K562 (cell line): ENCODE measurements around the gene CALCB. TPM values are rescaled to one million over a fixed set of nuclear protein-coding genes. Genes with fewer than 3 reads are reported as not detected.

Source experiments
- ATAC-seq: fragments of 200-7000 bp; cut with Tn5 transposase; 3 replicates; pipeline ENCODE4 v1.9.1; 2020; ENCODE audit warnings: moderate library complexity
- BruUV-seq: library from RNA; stranded (reverse); fragments of 400-500 nt; replicated peaks from 2 replicates; lab custom pipeline; 2021; lab: Mats Ljungman, UMichigan
- CTCF ChIA-PET: fragments of 300-600 bp; formaldehyde crosslinking; extraction: SDS; loops from one replicate; lab custom pipeline; 2021; ENCODE audit warnings: low intra/inter-chr PET ratio; lab: Yijun Ruan, JAX
- POLR2A ChIA-PET: fragments of 300-600, 350-650 bp; sonication (Branson Sonifier 250); formaldehyde crosslinking; extraction: SDS; loops from one replicate; lab custom pipeline; 2021; ENCODE audit warnings: antibody characterized with exemption, inconsistent platforms; lab: Yijun Ruan, JAX
- DNase-seq, 4 experiments: peaks; one replicate each; pipeline versions ENCODE4 v3.0.0 to v3.0.0-alpha.2; 2011 to 2018; ENCODE audit warnings: low spot score in 3 of 4, mixed read lengths in 3 of 4; ENCODE audit errors: extremely low read depth in 1 of 4
- FAIRE-seq: peaks from 2 replicates; lab custom pipeline; 2011; peaks lifted over from hg19 to GRCh38; lab: Jason Lieb, UNC
- H2AFZ ChIP-seq: 2 replicates; pipeline ENCODE4 v1.6.0; 2011; ENCODE audit warnings: low read depth, low read length, control low read depth, inconsistent platforms
- H3K27ac ChIP-seq: fragments of 200-600 bp; 3 replicates; pipeline ENCODE4 v1.8.0; 2011; ENCODE audit warnings: low read depth, mild to moderate bottlenecking, control low read depth, inconsistent platforms, low read length, moderate library complexity, mixed read lengths; ENCODE audit errors: extremely low read depth
- H3K27me3 ChIP-seq, 2 experiments: fragments of 300-600 bp in 1 of 2; 2 replicates in 1 of 2; 3 replicates in 1 of 2; pipeline versions ENCODE4 v1.6.0 to v1.8.0; 2011; ENCODE audit warnings: inconsistent platforms in 2 of 2, low read length in 2 of 2, mild to moderate bottlenecking in 1 of 2, mixed read lengths in 1 of 2, moderate library complexity in 1 of 2; ENCODE audit not compliant: control insufficient read depth in 2 of 2, insufficient read depth in 2 of 2
- H3K36me3 ChIP-seq: fragments of 300-600 bp; 3 replicates; pipeline ENCODE4 v1.8.0; 2011; ENCODE audit warnings: mild to moderate bottlenecking, low read length, inconsistent platforms; ENCODE audit not compliant: control insufficient read depth, insufficient read depth
- H3K4me1 ChIP-seq, 2 experiments: fragments of 200-600 bp in 1 of 2; replicated peaks in 1 of 2; 2 replicates in 1 of 2; 3 replicates in 1 of 2; pipeline versions ENCODE4 v1.5.1 to v1.8.0; 2011; ENCODE audit warnings: inconsistent platforms in 2 of 2, low read length in 2 of 2, mild to moderate bottlenecking in 1 of 2, mixed read lengths in 1 of 2, moderate library complexity in 1 of 2; ENCODE audit not compliant: control insufficient read depth in 2 of 2, insufficient read depth in 2 of 2
- H3K4me2 ChIP-seq: 2 replicates; pipeline ENCODE4 v1.6.1; 2011; ENCODE audit warnings: low read length, control low read depth, inconsistent platforms, mixed read lengths; ENCODE audit not compliant: insufficient read depth
- H3K4me3 ChIP-seq: fragments of 200-600 bp; sonication (generic), shearing (Covaris generic); 2 replicates; pipeline ENCODE4 v1.5.1; 2016; ENCODE audit warnings: control low read depth, inconsistent platforms
- H3K79me2 ChIP-seq: fragments of 200-600 bp; 3 replicates; pipeline ENCODE4 v1.8.0; 2011; ENCODE audit warnings: low read length, inconsistent platforms; ENCODE audit not compliant: control insufficient read depth, insufficient read depth
- H3K9ac ChIP-seq, 2 experiments: 2 replicates each; pipeline versions ENCODE4 v1.6.0 to v1.6.1; 2011; ENCODE audit warnings: low read depth in 2 of 2, low read length in 2 of 2, control low read depth in 1 of 2, inconsistent platforms in 1 of 2, mild to moderate bottlenecking in 1 of 2, mixed read lengths in 1 of 2; ENCODE audit not compliant: insufficient read depth in 1 of 2
- H3K9me1 ChIP-seq: one replicate; pipeline ENCODE4 v1.6.0; 2011; ENCODE audit warnings: inconsistent platforms, mild to moderate bottlenecking, low read length, moderate library complexity; ENCODE audit not compliant: control insufficient read depth, insufficient read depth
- H3K9me3 ChIP-seq: replicated peaks from 2 replicates; pipeline ENCODE4 v1.5.1; 2011; ENCODE audit warnings: low read depth, low read length, inconsistent platforms; ENCODE audit not compliant: control insufficient read depth, insufficient read depth
- H4K20me1 ChIP-seq: replicated peaks from 2 replicates; pipeline ENCODE4 v1.6.1; 2011; ENCODE audit warnings: low read length, inconsistent platforms, mixed read lengths; ENCODE audit not compliant: control insufficient read depth, insufficient read depth
- BCL6 ChIP-seq: fragments of 250-450 bp; sonication (Bioruptor Pico); IDR thresholded peaks from 2 replicates; pipeline ENCODE4 v1.4.0; 2020
- CHD2 ChIP-seq: IDR thresholded peaks from 2 replicates; pipeline ENCODE4 v1.6.1; 2011; ENCODE audit warnings: low read depth, low read length
- ELF4 ChIP-seq: fragments of 450-650 bp; formaldehyde crosslinking; IDR thresholded peaks from 2 replicates; pipeline ENCODE4 v1.4.0; 2022; ENCODE audit warnings: missing genetic modification characterization
- FOXA3 ChIP-seq, 2 experiments: fragments of 450-650 bp in 1 of 2; sonication (generic) in 1 of 2; formaldehyde crosslinking; IDR thresholded peaks in 1 of 2; conservative IDR thresholded peaks in 1 of 2; 2 replicates each; pipeline versions ENCODE4 v1.4.0 to v1.8.0; 2020 to 2022; ENCODE audit warnings: mild to moderate bottlenecking in 2 of 2, missing genetic modification reagents in 1 of 2
- L3MBTL2 ChIP-seq: fragments of 450-650 bp; IDR thresholded peaks from 2 replicates; pipeline ENCODE4 v1.6.1; 2016; ENCODE audit warnings: mild to moderate bottlenecking, moderate library complexity
- MAX ChIP-seq: sonication (generic); formaldehyde crosslinking; IDR thresholded peaks from 2 replicates; pipeline ENCODE4 v1.9.0; 2022; ENCODE audit warnings: mild to moderate bottlenecking, missing genetic modification reagents
- NR2F6 ChIP-seq: fragments of 450-650 bp; formaldehyde crosslinking; IDR thresholded peaks from 2 replicates; pipeline ENCODE4 v1.4.0; 2020; ENCODE audit warnings: mild to moderate bottlenecking
- NR3C1 ChIP-seq: sonication (generic); formaldehyde crosslinking; IDR thresholded peaks from 2 replicates; pipeline ENCODE4 v1.8.1; 2022; ENCODE audit warnings: missing genetic modification reagents
- POLR3G ChIP-seq: IDR thresholded peaks from 2 replicates; pipeline ENCODE4 v1.6.1; 2011; ENCODE audit not compliant: insufficient read length, insufficient replicate concordance; ENCODE audit errors: extremely low read depth
- RFX5 ChIP-seq: IDR thresholded peaks from 2 replicates; pipeline ENCODE4 v1.6.1; 2011; ENCODE audit warnings: low read depth, mild to moderate bottlenecking, improper control_type of control experiment, low read length
- SOX6 ChIP-seq: fragments of 450-650 bp; IDR thresholded peaks from 2 replicates; pipeline ENCODE4 v1.6.1; 2014; ENCODE audit warnings: mild to moderate bottlenecking
- TRIM24 ChIP-seq, 2 experiments: fragments of 450-650 bp; IDR thresholded peaks; 2 replicates each; pipeline ENCODE4 v1.6.1; 2016
- ZFPM2 ChIP-seq: fragments of 250-450 bp; sonication (Bioruptor Pico); IDR thresholded peaks from 2 replicates; pipeline ENCODE4 v1.5.1; 2022; ENCODE audit warnings: mild to moderate bottlenecking
- ZNF311 ChIP-seq: fragments of 250-450 bp; sonication (Bioruptor Pico); IDR thresholded peaks from 2 replicates; pipeline ENCODE4 v1.4.0; 2020; ENCODE audit warnings: mild to moderate bottlenecking, moderate library complexity
- ZNF561 ChIP-seq: fragments of 450-650 bp; formaldehyde crosslinking; conservative IDR thresholded peaks from 2 replicates; pipeline ENCODE4 v1.4.0; 2020; ENCODE audit warnings: mild to moderate bottlenecking, moderate library complexity
- ZNF668 ChIP-seq: fragments of 250-450 bp; sonication (Bioruptor Pico); IDR thresholded peaks from 2 replicates; pipeline ENCODE4 v1.8.0; 2022; ENCODE audit warnings: mild to moderate bottlenecking, inconsistent platforms
- WGBS: fragments of 100-300 bp; shearing (Covaris generic); methylation state at CpG from one replicate; pipeline ENCODE4 v1.1.6; 2016; ENCODE audit warnings: low coverage, mixed read lengths; ENCODE audit not compliant: insufficient coverage; ENCODE audit errors: missing lambda C conversion rate; 5-methylcytosine and 5-hydroxymethylcytosine counted together
- in situ Hi-C: fragments of 300-500 bp; cut with MboI; formaldehyde crosslinking; loops from 4 replicates; pipeline ENCODE4 v1.15.0; 2018; ENCODE audit warnings: inconsistent platforms, mixed read lengths
- intact Hi-C: fragments of 100-400 bp; cut with micrococcal nuclease; formaldehyde crosslinking; loops from 2 replicates; pipeline ENCODE4 v1.14.2; 2022
- polyA plus RNA-seq, 8 experiments: library from polyadenylated mRNA; depleted of rRNA in 4 of 8; stranded (reverse) in 5 of 8; unstranded in 3 of 8; fragments of >200 nt; fragmentation: Nextera tagmentation in 2 of 8; fragmentation: Illumina TruSeq in 1 of 8; extraction: Ambion mirVana in 2 of 8; extraction: Trizol in 1 of 8; gene quantifications; 2 replicates each; pipeline versions ENCODE4 v1.2.1 to v1.2.3, GENCODE V29; 2011 to 2014; ENCODE audit warnings: inconsistent platforms in 1 of 8, missing spikeins in 1 of 8
- total RNA-seq, 7 experiments: library from RNA; depleted of rRNA in 6 of 7; stranded (reverse); fragments of >200 nt in 6 of 7; fragmentation: Illumina TruSeq in 2 of 7; extraction: Trizol in 2 of 7; gene quantifications; 2 replicates each; pipeline versions ENCODE4 v1.2.1 to v1.2.3, GENCODE V29; 2011 to 2021; ENCODE audit warnings: low replicate concordance in 1 of 7
- TF ChIP-seq, protein P1 (sequence below): fragments of 450-650 bp; formaldehyde crosslinking; IDR thresholded peaks from 2 replicates; pipeline ENCODE4 v1.4.0; 2020; ENCODE audit warnings: mild to moderate bottlenecking
- TF ChIP-seq, protein P2 (sequence below): fragments of 250-450 bp; sonication (Bioruptor Pico); IDR thresholded peaks from 2 replicates; pipeline ENCODE4 v1.6.1; 2021; ENCODE audit warnings: mild to moderate bottlenecking

The CALCB gene
- total and polyA plus RNA-seq, 9 of the 15 experiments (the other 6 are each of a cell fraction or from before 2014, with no cell fraction given), result not detected

DNA sequence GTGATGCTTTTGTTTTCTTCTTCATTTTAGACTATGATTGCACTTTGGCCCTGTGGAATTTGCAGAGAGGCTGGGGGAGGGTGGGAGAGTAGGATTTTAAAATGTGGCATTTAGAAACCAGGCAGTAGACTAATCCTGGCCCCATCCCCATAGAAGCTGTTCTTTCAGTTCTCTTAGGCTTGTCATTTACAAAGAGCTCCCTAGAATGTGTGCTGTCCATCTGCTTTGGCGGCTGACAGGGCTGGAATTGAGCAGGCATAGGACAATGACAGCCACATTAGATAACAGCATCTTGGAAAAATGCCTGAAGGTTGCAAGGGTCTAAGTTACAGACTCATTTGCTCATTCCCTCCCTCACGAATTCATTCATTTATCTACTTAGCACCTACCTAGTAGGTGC lies 51.1 kb downstream of the CALCB start:
- Histone ChIP-seq H3K9me3 (no peaks in the 10 kb centered on the region), H3K4me3 (no peak overlapping the region), H3K9ac (no peak overlapping the region), H3K4me1 (no peaks in the 10 kb centered on the region), H3K36me3 (no peaks in the 10 kb centered on the region), H3K9me1 (no peaks in the 10 kb centered on the region), H3K27me3 (peaks cover 0 to 4% of the 10 kb centered on the region in 2 experiments; a peak in 1 of 5 replicates), H3K27ac (no peak overlapping the region), H4K20me1 (no peaks in the 10 kb centered on the region), H2AFZ (no peak overlapping the region), H3K79me2 (no peaks in the 10 kb centered on the region), H3K4me2 (no peak overlapping the region)
- ChIA-PET POLR2A (interaction anchor here (0.7 to 1.4 kb wide), 2 partner anchors 10 to 40 kb away, joined by 3 to 6 read pairs; partner anchors contain the start of gene INSC), CTCF (no interaction called here)
- no TSS peak for BruUV-seq
- in situ Hi-C loops, result no loop called here
- WGBS, result 0% methylated on average over 2 of the region's 2 CpGs
- TF ChIP-seq, protein P1, sequence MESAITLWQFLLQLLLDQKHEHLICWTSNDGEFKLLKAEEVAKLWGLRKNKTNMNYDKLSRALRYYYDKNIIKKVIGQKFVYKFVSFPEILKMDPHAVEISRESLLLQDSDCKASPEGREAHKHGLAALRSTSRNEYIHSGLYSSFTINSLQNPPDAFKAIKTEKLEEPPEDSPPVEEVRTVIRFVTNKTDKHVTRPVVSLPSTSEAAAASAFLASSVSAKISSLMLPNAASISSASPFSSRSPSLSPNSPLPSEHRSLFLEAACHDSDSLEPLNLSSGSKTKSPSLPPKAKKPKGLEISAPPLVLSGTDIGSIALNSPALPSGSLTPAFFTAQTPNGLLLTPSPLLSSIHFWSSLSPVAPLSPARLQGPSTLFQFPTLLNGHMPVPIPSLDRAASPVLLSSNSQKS (CRISPR knock-in tag), result no peak
- no peak for TF ChIP-seq ELF4 (CRISPR knock-in tag)
- no peak for TF ChIP-seq FOXA3 (CRISPR knock-in tag; conservative IDR thresholded peaks at IDR 0.05 in 1 of 2, IDR thresholded peaks at IDR 0.05 in 1 of 2)
- no peak for TF ChIP-seq L3MBTL2
- intact Hi-C loops, result no loop called here
- DNase-seq (no peak), ATAC-seq (no peak), FAIRE-seq (no peak)

DNA sequence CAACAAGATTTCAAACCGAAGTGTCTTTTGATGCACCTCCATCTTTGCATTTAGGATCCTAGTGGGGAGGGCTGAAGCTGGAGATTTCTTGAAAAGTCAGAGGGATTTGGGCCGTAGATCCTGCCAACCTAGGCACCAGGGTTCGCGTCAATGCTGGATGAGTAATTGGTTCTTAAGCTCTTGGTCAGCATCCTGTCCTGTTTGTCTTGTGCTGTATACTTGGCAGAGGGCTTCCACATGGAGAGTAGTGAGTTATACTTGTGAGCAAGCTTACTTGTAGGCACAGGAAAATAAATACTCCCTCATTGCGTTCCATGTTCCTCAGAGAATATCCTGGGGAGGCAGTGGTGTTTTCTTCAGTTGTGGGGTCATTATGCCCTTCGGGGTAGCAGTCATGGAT lies 53.9 kb downstream of the CALCB start:
- H4K20me1 ChIP-seq, result no peaks in the 10 kb centered on the region
- no peaks in the 10 kb centered on the region for H3K9me1 ChIP-seq
- H3K4me1 ChIP-seq, result no peaks in the 10 kb centered on the region
- BruUV-seq, result no TSS peak
- no peak overlapping the region for H3K4me3 ChIP-seq
- H3K9ac ChIP-seq, result no peak overlapping the region
- in situ Hi-C loops, result no loop called here
- no peaks in the 10 kb centered on the region for H3K79me2 ChIP-seq
- no peak overlapping the region for H3K4me2 ChIP-seq
- intact Hi-C loops, result no loop called here
- H3K27me3 ChIP-seq, result peaks cover 0 to 4% of the 10 kb centered on the region in 2 experiments; a peak in 1 of 5 replicates
- POLR2A ChIA-PET, result interaction anchor here (0.7 to 1.0 kb wide), 2 partner anchors 14 to 60 kb away, joined by 4 to 5 read pairs; no protein-coding TSS in a partner anchor
- no peaks in the 10 kb centered on the region for H3K36me3 ChIP-seq
- H3K27ac ChIP-seq, result no peak overlapping the region
- FAIRE-seq (no peak), DNase-seq (no peak), ATAC-seq (no peak)
- 1% methylated on average over 6 of the region's 6 CpGs for WGBS
- CTCF ChIA-PET, result no interaction called here
- H3K9me3 ChIP-seq, result no peaks in the 10 kb centered on the region
- no peak overlapping the region for H2AFZ ChIP-seq
- TF ChIP-seq ZNF311 (no peak), ZNF561 (no peak), MAX (no peak), RFX5 (no peak), SOX6 (no peak), NR3C1 (no peak), BCL6 (CRISPR knock-in tag) (no peak), TRIM24 (IDR thresholded peaks at IDR 0.05) (no peak), ZNF668 (CRISPR knock-in tag) (no peak), POLR3G (no peak), CHD2 (no peak), ZFPM2 (CRISPR knock-in tag) (no peak), NR2F6 (CRISPR knock-in tag) (no peak)
- TF ChIP-seq, protein P2, sequence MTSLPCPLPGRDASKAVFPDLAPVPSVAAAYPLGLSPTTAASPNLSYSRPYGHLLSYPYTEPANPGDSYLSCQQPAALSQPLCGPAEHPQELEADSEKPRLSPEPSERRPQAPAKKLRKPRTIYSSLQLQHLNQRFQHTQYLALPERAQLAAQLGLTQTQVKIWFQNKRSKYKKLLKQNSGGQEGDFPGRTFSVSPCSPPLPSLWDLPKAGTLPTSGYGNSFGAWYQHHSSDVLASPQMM (CRISPR knock-in tag), result no peak
